GM12874 (cell line): ENCODE measurements around the gene WASHC3.

Experiments used
- CTCF ChIP-seq: IDR thresholded peaks from 2 replicates; pipeline ENCODE4 v1.5.1; 2011; ENCODE audit warnings: low read depth, mild to moderate bottlenecking, control low read depth, low read length, moderate library complexity; ENCODE audit not compliant: insufficient read depth

The WASHC3 gene

GRCh38 chr12:102080842-102081241, 19.1 kb upstream of the WASHC3 start:
- no peak for TF ChIP-seq CTCF

- no peak for TF ChIP-seq CTCF
Observed at GRCh38 chr12:102069707-102070106, 7.9 kb upstream of the WASHC3 start.

DNA sequence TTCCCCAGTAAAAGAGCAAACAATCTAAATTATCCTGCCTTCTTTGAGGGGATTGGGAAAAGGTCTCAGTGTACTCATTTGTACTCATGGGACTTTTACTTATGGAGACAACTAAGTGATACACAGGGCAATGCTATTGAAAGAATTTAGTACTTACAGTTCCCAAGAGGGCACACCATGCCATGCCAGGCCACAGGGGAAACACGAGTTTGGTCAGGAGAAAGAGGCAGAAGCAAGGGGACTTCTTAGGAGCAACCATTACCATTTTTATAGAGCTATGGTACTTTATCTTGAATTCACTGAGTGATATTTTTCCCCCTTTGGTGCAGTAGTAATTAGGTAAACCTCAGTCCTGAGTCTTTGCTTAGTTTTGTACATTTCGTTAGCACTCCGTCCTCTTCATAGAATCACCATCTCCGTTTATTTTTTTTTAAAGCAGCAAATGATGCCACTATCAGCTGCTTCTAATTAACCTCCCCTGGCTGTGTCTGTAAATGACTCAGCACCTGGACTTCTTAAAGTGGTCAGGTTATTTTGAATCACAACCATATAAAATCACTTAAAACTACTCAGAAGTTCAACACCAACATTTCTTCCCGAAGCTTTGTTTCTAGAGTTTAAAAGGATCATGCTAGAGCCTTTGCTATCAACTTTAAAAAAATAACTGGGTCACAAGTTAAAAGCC, 5.9 kb upstream of the WASHC3 start:
- no peak for TF ChIP-seq CTCF

GRCh38 chr12:102064476-102064875, 2.7 kb upstream of the WASHC3 start:
- no peak for TF ChIP-seq CTCF

- TF ChIP-seq CTCF, result no peak
Observed at GRCh38 chr12:102063069-102063468, 1.3 kb upstream of the WASHC3 start.

GRCh38 chr12:102062419-102062806, 622 bp upstream of the WASHC3 start:
- TF ChIP-seq CTCF, result no peak

GRCh38 chr12:102061096-102061559, 663 bp downstream of the WASHC3 start:
- no peak for TF ChIP-seq CTCF
